Uterus (tissue), 4 donors: ENCODE measurements around the gene KCNK3. TPM values are rescaled to one million over a fixed set of nuclear protein-coding genes. Genes with fewer than 3 reads are reported as not detected.
"Not testable (repeated sequence)": the region's sequence is repeated elsewhere in the genome, so short reads cannot be mapped to it uniquely, and the experiment has no call there.

ENCODE experiments used
- DNase-seq, 2 donors: peaks; one replicate each; pipeline ENCODE4 v3.0.0-alpha.2; 2019 to 2020
- H3K27ac ChIP-seq, 2 donors: fragments of 200-600 bp; sonication (generic); 1 replicate in 1 of 2; 2 replicates in 1 of 2; pipeline ENCODE4 v1.5.1; 2016 to 2018
- H3K27me3 ChIP-seq, 2 donors: fragments of 200-600 bp; sonication (generic); one replicate each; pipeline ENCODE4 v1.5.1; 2018 to 2019; ENCODE audit warnings: control low read depth in 1 of 2
- H3K36me3 ChIP-seq, 2 donors: fragments of 200-600 bp; sonication (generic); one replicate each; pipeline ENCODE4 v1.5.1; 2019; ENCODE audit warnings: control low read depth in 1 of 2
- H3K4me1 ChIP-seq, 2 donors: fragments of 200-600 bp; sonication (generic); one replicate each; pipeline ENCODE4 v1.5.1; 2018 to 2019; ENCODE audit warnings: control low read depth in 1 of 2
- H3K4me3 ChIP-seq, 2 donors: fragments of 200-600 bp; sonication (generic); 1 replicate in 1 of 2; 2 replicates in 1 of 2; pipeline ENCODE4 v1.5.1; 2018 to 2019; ENCODE audit warnings: mild to moderate bottlenecking in 1 of 2
- H3K9me3 ChIP-seq, 2 donors: fragments of 200-600 bp; sonication (generic); one replicate each; pipeline ENCODE4 v1.5.1; 2019; ENCODE audit warnings: control low read depth in 1 of 2
- POLR2A ChIP-seq, 2 donors: fragments of 450-650 bp; IDR thresholded peaks; one replicate each; pipeline ENCODE4 v1.6.1; 2016; ENCODE audit warnings: antibody characterized with exemption in 2 of 2, mild to moderate bottlenecking in 1 of 2, moderate library complexity in 1 of 2
- intact Hi-C: fragments of 100-400 bp; cut with DNase I; formaldehyde crosslinking; loops from one replicate; pipeline ENCODE4 v1.15.1; 2023; ENCODE audit warnings: low total_unique reads
- total RNA-seq, 4 donors: library from RNA; depleted of rRNA in 3 of 4; stranded (reverse); fragments of >200 nt in 3 of 4; gene quantifications; one replicate each; pipeline versions ENCODE4 v1.1.0 to v1.2.4, GENCODE V29; 2014 to 2023
- TF ChIP-seq, protein P1 (sequence below), 4 experiments: fragments of 200-600 bp in 2 of 4; fragments of 450-650 bp in 2 of 4; sonication (generic) in 2 of 4; IDR thresholded peaks; one replicate each; pipeline ENCODE4 v1.5.1; 2016 to 2019; ENCODE audit warnings: antibody characterized with exemption in 4 of 4, mild to moderate bottlenecking in 2 of 4, moderate library complexity in 1 of 4
- donor health status: DM: yes; HTN: yes; CAD: no.

Gene KCNK3
- total RNA-seq, 4 donors from 2014 or later: 0.29 to 7.8 (median 4.6) TPM

DNA sequence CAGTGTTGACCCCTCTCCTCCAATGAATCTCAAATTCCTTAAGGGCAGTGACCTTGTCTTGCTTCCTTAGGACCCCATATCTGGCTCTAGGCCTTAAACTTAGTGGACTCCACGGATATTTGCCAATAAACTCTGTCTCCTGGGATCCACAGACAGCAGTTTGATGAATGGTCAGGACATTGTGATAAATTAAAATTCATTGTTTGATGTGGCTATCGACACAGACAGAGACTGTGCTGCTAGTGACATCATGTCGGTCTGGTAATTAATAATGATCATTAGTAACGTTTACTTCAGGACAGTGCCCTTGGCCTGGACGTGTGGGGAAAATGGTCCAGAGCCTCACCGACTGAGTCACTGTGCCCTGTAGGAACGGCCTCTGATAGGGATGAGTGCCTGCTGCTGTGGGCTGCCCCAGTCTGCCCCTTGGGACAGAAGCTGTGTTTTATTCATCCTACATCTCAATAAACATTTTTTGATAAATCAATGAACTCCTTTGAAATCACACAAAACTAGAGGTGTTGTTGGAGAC lies 66.3 kb downstream of the KCNK3 start:
- DNase-seq: no peak
- intact Hi-C loops: no loop called here
- Histone ChIP-seq H3K27ac (peak overlapping the region in 1 of 2 donors; percentile 72), H3K4me3 (no peak overlapping the region), H3K36me3 (no peaks in the 10 kb centered on the region), H3K9me3 (no peaks in the 10 kb centered on the region), H3K4me1 (peaks cover 5 to 6% of the 10 kb centered on the region in 2 donors), H3K27me3 (no peaks in the 10 kb centered on the region)
- TF ChIP-seq POLR2A (IDR thresholded peaks at IDR 0.05): no peak
- TF ChIP-seq, protein P1, sequence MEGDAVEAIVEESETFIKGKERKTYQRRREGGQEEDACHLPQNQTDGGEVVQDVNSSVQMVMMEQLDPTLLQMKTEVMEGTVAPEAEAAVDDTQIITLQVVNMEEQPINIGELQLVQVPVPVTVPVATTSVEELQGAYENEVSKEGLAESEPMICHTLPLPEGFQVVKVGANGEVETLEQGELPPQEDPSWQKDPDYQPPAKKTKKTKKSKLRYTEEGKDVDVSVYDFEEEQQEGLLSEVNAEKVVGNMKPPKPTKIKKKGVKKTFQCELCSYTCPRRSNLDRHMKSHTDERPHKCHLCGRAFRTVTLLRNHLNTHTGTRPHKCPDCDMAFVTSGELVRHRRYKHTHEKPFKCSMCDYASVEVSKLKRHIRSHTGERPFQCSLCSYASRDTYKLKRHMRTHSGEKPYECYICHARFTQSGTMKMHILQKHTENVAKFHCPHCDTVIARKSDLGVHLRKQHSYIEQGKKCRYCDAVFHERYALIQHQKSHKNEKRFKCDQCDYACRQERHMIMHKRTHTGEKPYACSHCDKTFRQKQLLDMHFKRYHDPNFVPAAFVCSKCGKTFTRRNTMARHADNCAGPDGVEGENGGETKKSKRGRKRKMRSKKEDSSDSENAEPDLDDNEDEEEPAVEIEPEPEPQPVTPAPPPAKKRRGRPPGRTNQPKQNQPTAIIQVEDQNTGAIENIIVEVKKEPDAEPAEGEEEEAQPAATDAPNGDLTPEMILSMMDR (IDR thresholded peaks at IDR 0.05): no peak

DNA sequence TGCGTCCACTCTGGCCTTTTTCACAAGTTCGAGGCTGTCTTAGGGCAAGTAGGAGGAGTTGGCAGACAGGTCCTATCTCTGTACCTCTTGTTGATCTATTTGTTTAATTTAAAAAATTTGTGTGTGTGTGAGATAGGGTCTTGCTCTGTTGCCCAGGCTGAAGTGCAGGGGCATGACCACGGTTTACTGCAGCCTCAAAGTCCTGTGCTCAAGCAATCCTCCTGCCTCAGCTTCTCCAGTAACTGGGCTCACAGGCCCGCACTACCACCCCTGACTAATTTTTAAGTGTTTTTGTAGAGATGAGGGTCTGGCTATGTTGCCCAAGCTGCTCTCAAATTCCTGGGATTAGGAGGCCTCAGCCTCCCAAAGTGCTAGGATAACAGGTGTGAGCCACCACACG lies 67.3 kb downstream of the KCNK3 start:
- no peaks in the 10 kb centered on the region for H3K9me3 ChIP-seq
- peaks cover 5 to 6% of the 10 kb centered on the region in 2 donors for H3K4me1 ChIP-seq
- no peak overlapping the region for H3K27ac ChIP-seq
- TF ChIP-seq, protein P1 (IDR thresholded peaks at IDR 0.05): no peak
- TF ChIP-seq POLR2A (IDR thresholded peaks at IDR 0.05): no peak
- intact Hi-C loops: no loop called here
- no peaks in the 10 kb centered on the region for H3K27me3 ChIP-seq
- no peak for DNase-seq
- H3K4me3 ChIP-seq: no peak overlapping the region
- no peaks in the 10 kb centered on the region for H3K36me3 ChIP-seq

DNA sequence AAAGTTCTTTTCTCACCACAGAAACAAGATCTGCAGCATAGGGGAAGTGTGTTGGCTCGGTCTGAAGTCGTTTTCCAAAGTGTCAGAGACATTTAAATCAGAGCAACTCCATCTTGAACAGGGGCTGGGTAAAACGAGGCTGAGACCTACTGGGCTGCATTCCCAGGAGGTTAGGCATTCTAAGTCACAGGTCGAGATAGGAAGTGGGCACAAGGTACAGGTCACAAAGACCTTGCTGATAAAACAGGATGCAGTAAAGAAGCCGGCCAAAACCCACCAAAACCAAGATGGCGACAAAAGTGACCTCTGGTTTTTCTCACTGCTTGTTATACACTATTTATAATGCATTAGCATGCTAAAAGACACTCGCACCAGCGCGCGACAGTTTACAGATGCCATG lies 68.5 kb downstream of the KCNK3 start:
- DNase-seq, H3K4me3 ChIP-seq, intact Hi-C loops, H3K27ac ChIP-seq, H3K27me3 ChIP-seq, H3K9me3 ChIP-seq, H3K36me3 ChIP-seq: not testable (repeated sequence)
- H3K4me1 ChIP-seq: peaks cover 5 to 17% of the 10 kb centered on the region in 2 donors

DNA sequence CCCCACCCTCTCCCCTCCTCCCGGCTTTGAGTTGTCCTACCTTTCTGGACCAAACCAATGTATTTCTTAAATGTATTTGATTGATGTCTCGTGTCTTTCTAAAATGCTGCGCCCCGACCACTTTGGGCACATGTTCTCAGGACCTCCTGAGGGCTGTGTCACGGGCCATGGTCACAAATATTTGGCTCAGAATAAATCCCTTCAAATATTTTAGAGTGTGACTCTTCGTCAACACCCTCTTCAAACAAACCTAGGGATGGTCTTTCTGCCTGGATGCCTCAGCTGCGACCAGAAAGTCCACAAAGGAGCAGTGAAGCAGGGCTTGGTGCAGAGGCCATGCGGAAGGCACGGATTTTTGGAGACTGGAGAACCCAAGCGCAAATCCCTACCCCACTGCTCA lies 70.5 kb downstream of the KCNK3 start:
- Histone ChIP-seq H3K9me3 (no peaks in the 10 kb centered on the region), H3K4me3 (no peak overlapping the region), H3K27ac (peak overlapping the region in 1 of 2 donors; percentile 87), H3K27me3 (no peaks in the 10 kb centered on the region), H3K36me3 (no peaks in the 10 kb centered on the region), H3K4me1 (peaks cover 5 to 17% of the 10 kb centered on the region in 2 donors)
- no peak for DNase-seq
- intact Hi-C loops: no loop called here
- no peak for TF ChIP-seq POLR2A (IDR thresholded peaks at IDR 0.05)
- TF ChIP-seq, protein P1 (IDR thresholded peaks at IDR 0.05): no peak

DNA sequence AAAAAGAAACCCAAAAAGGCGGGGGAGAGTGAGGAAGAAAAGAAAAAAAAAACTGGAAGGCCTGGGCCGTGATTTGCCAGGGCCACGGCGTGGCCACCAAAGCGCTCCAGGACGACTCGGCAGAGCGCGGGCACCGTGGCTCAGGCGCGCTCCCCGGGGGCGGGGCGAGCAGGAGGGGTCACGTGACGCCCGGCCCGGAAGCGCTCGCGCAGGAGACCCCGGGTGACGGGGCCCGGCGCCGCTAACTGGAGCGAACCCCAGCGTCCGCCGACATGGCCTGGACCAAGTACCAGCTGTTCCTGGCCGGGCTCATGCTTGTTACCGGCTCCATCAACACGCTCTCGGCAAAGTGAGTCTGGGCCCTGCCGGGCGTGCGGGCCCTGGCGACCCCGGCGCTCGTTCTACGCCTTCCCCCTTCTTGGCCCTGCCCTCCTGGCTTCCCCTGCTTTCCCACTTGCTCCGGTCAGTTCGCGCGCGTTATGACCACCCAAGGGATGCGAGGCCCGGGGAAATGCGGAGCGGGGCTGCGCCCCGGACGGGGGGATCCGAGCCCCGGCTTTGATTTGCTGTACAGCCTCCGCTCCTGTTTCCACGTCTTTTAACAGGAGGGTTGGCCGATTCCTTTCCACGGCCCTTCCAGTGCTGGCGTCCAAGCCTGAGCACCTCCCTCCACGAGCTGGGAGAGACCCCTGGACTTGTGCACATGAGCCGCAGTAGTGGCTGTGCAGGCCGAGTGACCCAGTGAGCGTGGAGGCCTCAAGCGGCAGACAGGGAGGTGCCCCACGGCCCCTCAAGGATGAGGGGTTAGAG lies 71.8 kb downstream of the KCNK3 start, which contains the start of gene SLC35F6:
Gene SLC35F6 (plus strand): TSS at position 207 of the 810 bp plus-strand sequence. CDS start 66 bp downstream, at position 273.
- peak; percentile 72 to 83 for DNase-seq
- Histone ChIP-seq H3K27ac (peak within 1 kb of the TSS; percentile 87 to 92), H3K9me3 (no peaks in the 10 kb centered on the region), H3K4me1 (peaks cover 0 to 12% of the 10 kb centered on the region in 2 donors), H3K27me3 (no peaks in the 10 kb centered on the region), H3K36me3 (no peaks in the 10 kb centered on the region), H3K4me3 (peak within 1 kb of the TSS; percentile 64 to 66)
- TF ChIP-seq, protein P1 (IDR thresholded peaks at IDR 0.05): peak in 1 of 4 experiments; percentile 8
- peak; percentile 87 to 94 for TF ChIP-seq POLR2A (IDR thresholded peaks at IDR 0.05)
- intact Hi-C loops: no loop called here
